Measurements from ENCODE around the gene CFAP97.

GRCh38 chr4:185120631-185120946, 83.2 kb downstream of the CFAP97 start:
- TF ChIP-seq EZH2phosphoT487 (IDR thresholded peaks at IDR 0.05; ENCODE audit: insufficient read depth, low read depth) (no peak), EZH2 (IDR thresholded peaks at IDR 0.05; ENCODE audit: insufficient read depth, poor library complexity, severe bottlenecking) (no peak)

Data from GM23248 (cell line).